Vagina (tissue), 2 donors: ENCODE data around the gene CKS1B. TPM values are rescaled to one million over a fixed set of nuclear protein-coding genes. Genes with fewer than 3 reads are reported as not detected.

Experiments used
- DNase-seq, 2 donors: peaks; one replicate each; pipeline ENCODE4 v3.0.0-alpha.2; 2017; ENCODE audit errors: extremely low spot score in 2 of 2
- H3K27ac ChIP-seq: fragments of 200-600 bp; sonication (generic); one replicate; pipeline ENCODE4 v1.5.1; 2019
- H3K27me3 ChIP-seq: fragments of 200-600 bp; sonication (generic); one replicate; pipeline ENCODE4 v1.5.1; 2019
- H3K36me3 ChIP-seq, 2 donors: fragments of 200-600 bp; sonication (generic); one replicate each; pipeline ENCODE4 v1.5.1; 2017 to 2019
- H3K4me1 ChIP-seq: fragments of 200-600 bp; sonication (generic); one replicate; pipeline ENCODE4 v1.5.1; 2019
- H3K4me3 ChIP-seq, 2 donors: fragments of 200-600 bp; sonication (generic); 1 replicate in 1 of 2; 2 replicates in 1 of 2; pipeline ENCODE4 v1.5.1; 2016 to 2019
- H3K9me3 ChIP-seq: fragments of 200-600 bp; sonication (generic); one replicate; pipeline ENCODE4 v1.5.1; 2019
- CTCF ChIP-seq, 3 experiments: fragments of 450-650 bp in 2 of 3; fragments of 200-600 bp in 1 of 3; sonication (generic) in 1 of 3; IDR thresholded peaks; one replicate each; pipeline ENCODE4 v1.5.1; 2017 to 2019; ENCODE audit warnings: antibody characterized with exemption in 3 of 3, mild to moderate bottlenecking in 2 of 3, moderate library complexity in 2 of 3
- POLR2A ChIP-seq, 2 donors: fragments of 450-650 bp; IDR thresholded peaks; one replicate each; pipeline ENCODE4 v1.6.1; 2017; ENCODE audit warnings: antibody characterized with exemption in 2 of 2, mild to moderate bottlenecking in 2 of 2, moderate library complexity in 2 of 2
- POLR2AphosphoS5 ChIP-seq, 2 donors: sonication (generic); formaldehyde crosslinking; IDR thresholded peaks; one replicate each; pipeline ENCODE4 v1.9.0; 2017; ENCODE audit warnings: antibody characterized with exemption in 2 of 2, mild to moderate bottlenecking in 2 of 2, low read depth in 1 of 2; ENCODE audit not compliant: insufficient read depth in 1 of 2
- intact Hi-C: fragments of 100-400 bp; cut with DNase I; formaldehyde crosslinking; loops from one replicate; pipeline ENCODE4 v1.15.1; 2023
- total RNA-seq: library from RNA; depleted of rRNA; stranded (reverse); fragments of >200 nt; gene quantifications from one replicate; pipeline ENCODE4 v1.2.3, GENCODE V29; 2016

CKS1B gene
- total RNA-seq, result 30.4 TPM

GRCh38 chr1:154974102-154974807, at the start of gene CKS1B:
CKS1B (plus strand) TSS chr1:154974681; CDS start chr1:154974746, 65 bp downstream.
- Histone ChIP-seq H3K36me3 (no peaks in the 10 kb centered on the region), H3K27me3 (no peaks in the 10 kb centered on the region), H3K4me1 (peaks cover 41% of the 10 kb centered on the region), H3K4me3 (peak within 1 kb of the TSS; percentile 66 to 72), H3K27ac (peak within 1 kb of the TSS; percentile 99), H3K9me3 (no peaks in the 10 kb centered on the region)
- TF ChIP-seq CTCF (IDR thresholded peaks at IDR 0.05), result no peak
- peak in 1 of 2 donors; percentile 56 for TF ChIP-seq POLR2A (IDR thresholded peaks at IDR 0.05)
- peak in 1 of 2 donors; percentile 97 for TF ChIP-seq POLR2AphosphoS5 (IDR thresholded peaks at IDR 0.05; ENCODE audit: insufficient read depth in 1 of 2, low read depth in 1 of 2)
- DNase-seq, result peak in 1 of 2 donors; percentile 100
- intact Hi-C loops, result no loop called here

GRCh38 chr1:154925335-154926170, 48.9 kb upstream of the CKS1B start:
- TF ChIP-seq POLR2AphosphoS5 (IDR thresholded peaks at IDR 0.05; ENCODE audit: insufficient read depth in 1 of 2, low read depth in 1 of 2) (no peak), CTCF (IDR thresholded peaks at IDR 0.05) (no peak), POLR2A (IDR thresholded peaks at IDR 0.05) (no peak)
- no peaks in the 10 kb centered on the region for H3K27me3 ChIP-seq
- intact Hi-C loops, result no loop called here
- no peak overlapping the region for H3K4me3 ChIP-seq
- no peaks in the 10 kb centered on the region for H3K9me3 ChIP-seq
- peaks cover 0 to 35% of the 10 kb centered on the region in 2 donors for H3K36me3 ChIP-seq
- no peak overlapping the region for H3K27ac ChIP-seq
- DNase-seq, result no peak
- no peaks in the 10 kb centered on the region for H3K4me1 ChIP-seq

GRCh38 chr1:154926201-154926600, 48.3 kb upstream of the CKS1B start:
- TF ChIP-seq POLR2AphosphoS5 (IDR thresholded peaks at IDR 0.05; ENCODE audit: insufficient read depth in 1 of 2, low read depth in 1 of 2), result no peak
- TF ChIP-seq CTCF (IDR thresholded peaks at IDR 0.05), result no peak
- TF ChIP-seq POLR2A (IDR thresholded peaks at IDR 0.05), result no peak

GRCh38 chr1:154931940-154932487, 42.5 kb upstream of the CKS1B start:
- H3K9me3 ChIP-seq, result no peaks in the 10 kb centered on the region
- DNase-seq, result no peak
- intact Hi-C loops, result no loop called here
- H3K36me3 ChIP-seq, result no peaks in the 10 kb centered on the region
- peak overlapping the region; percentile 49 for H3K27ac ChIP-seq
- TF ChIP-seq POLR2A (IDR thresholded peaks at IDR 0.05) (no peak), POLR2AphosphoS5 (IDR thresholded peaks at IDR 0.05; ENCODE audit: insufficient read depth in 1 of 2, low read depth in 1 of 2) (peak; percentile 45 to 56)
- no peak overlapping the region for H3K4me3 ChIP-seq
- peaks cover 13% of the 10 kb centered on the region for H3K4me1 ChIP-seq
- H3K27me3 ChIP-seq, result no peaks in the 10 kb centered on the region

More at GRCh38 chr1:154926201-154926600, 48.3 kb upstream of the CKS1B start:
- Histone ChIP-seq H3K36me3 (peaks cover 0 to 35% of the 10 kb centered on the region in 2 donors), H3K9me3 (no peaks in the 10 kb centered on the region), H3K27me3 (no peaks in the 10 kb centered on the region), H3K4me3 (no peak overlapping the region), H3K4me1 (no peaks in the 10 kb centered on the region), H3K27ac (no peak overlapping the region)
- DNase-seq, result no peak
- intact Hi-C loops, result no loop called here

- H3K27me3 ChIP-seq, result no peaks in the 10 kb centered on the region
- H3K36me3 ChIP-seq, result no peaks in the 10 kb centered on the region
- TF ChIP-seq POLR2A (IDR thresholded peaks at IDR 0.05), result no peak
- TF ChIP-seq POLR2AphosphoS5 (IDR thresholded peaks at IDR 0.05; ENCODE audit: insufficient read depth in 1 of 2, low read depth in 1 of 2), result no peak
- no peak for TF ChIP-seq CTCF (IDR thresholded peaks at IDR 0.05)
- no peak for DNase-seq
- no peak overlapping the region for H3K4me3 ChIP-seq
- H3K27ac ChIP-seq, result no peak overlapping the region
- peaks cover 33% of the 10 kb centered on the region for H3K4me1 ChIP-seq
- H3K9me3 ChIP-seq, result no peaks in the 10 kb centered on the region
- intact Hi-C loops, result no loop called here
Measured at GRCh38 chr1:154934358-154934948, 40.0 kb upstream of the CKS1B start.
